Spleen (tissue), 7 donors: ENCODE data around the gene CFAP251.

Experiments used
- CTCF ChIP-seq, 11 experiments: fragments of 200-600 bp in 7 of 11; fragments of 450-650 bp in 4 of 11; sonication (generic) in 4 of 11; IDR thresholded peaks in 8 of 11; conservative IDR thresholded peaks in 3 of 11; 1 replicate in 7 of 11; 2 replicates in 4 of 11; pipeline versions ENCODE4 v1.4.0 to v1.8.0; 2016 to 2021; ENCODE audit warnings: antibody characterized with exemption in 11 of 11, inconsistent platforms in 4 of 11, mild to moderate bottlenecking in 1 of 11
- POLR2A ChIP-seq, 3 donors: fragments of 450-650 bp; IDR thresholded peaks; one replicate each; pipeline ENCODE4 v1.5.1; 2017; ENCODE audit warnings: antibody characterized with exemption in 3 of 3, mild to moderate bottlenecking in 1 of 3
- POLR2AphosphoS5 ChIP-seq, 3 donors: sonication (generic); formaldehyde crosslinking; IDR thresholded peaks; one replicate each; pipeline ENCODE4 v1.5.1; 2017; ENCODE audit warnings: antibody characterized with exemption in 3 of 3
- donor health status: DM: no; HTN: no; CAD: no; lungs with moderate emphysema.
- donor health status: DM: no; HTN: no; CAD: no.
- donor health status: DM: no; HTN: no; CAD: no.

- TF ChIP-seq POLR2A (IDR thresholded peaks at IDR 0.05), result no peak
- TF ChIP-seq CTCF (IDR thresholded peaks at IDR 0.05 in 8 of 11, conservative IDR thresholded peaks at IDR 0.05 in 3 of 11), result no peak
- TF ChIP-seq POLR2AphosphoS5 (IDR thresholded peaks at IDR 0.05), result no peak
These were observed 34.8 kb downstream of the CFAP251 start for GRCh38 chr12:121953117-121953692.
